HG03342 (cell line): ENCODE data around the gene MEX3A.
"Not testable (repeated sequence)": the region's sequence is repeated elsewhere in the genome, so short reads cannot be mapped to it uniquely, and the experiment has no call there.

Experiments
- ATAC-seq: cut with Tn5 transposase; IDR thresholded peaks from one replicate; pipeline ENCODE4 v1.9.1; 2021; ENCODE audit warnings: mild to moderate bottlenecking, moderate library complexity; ENCODE audit not compliant: unreplicated experiment

MEX3A gene

GRCh38 chr1:156081180-156081916, 917 bp downstream of the MEX3A start:
- ATAC-seq = no peak

GRCh38 chr1:156080863-156081179, 1.4 kb downstream of the MEX3A start:
- no peak for ATAC-seq

- no peak for ATAC-seq
These were observed 1.9 kb downstream of the MEX3A start for GRCh38 chr1:156080241-156080862.

GRCh38 chr1:156079762-156080161, 2.5 kb downstream of the MEX3A start:
- ATAC-seq = no peak

- ATAC-seq = no peak
These were observed 3.5 kb downstream of the MEX3A start for GRCh38 chr1:156078728-156079127.

GRCh38 chr1:156077430-156077760, 4.9 kb downstream of the MEX3A start:
- ATAC-seq = no peak

- peak; percentile 51 for ATAC-seq
These were observed 5.4 kb downstream of the MEX3A start for GRCh38 chr1:156076609-156077429.

- ATAC-seq = no peak
These were observed 6.5 kb downstream of the MEX3A start for GRCh38 chr1:156075775-156076204.

GRCh38 chr1:156075162-156075561, 7.1 kb downstream of the MEX3A start:
- ATAC-seq = no peak

GRCh38 chr1:156074661-156075060, 7.6 kb downstream of the MEX3A start:
- ATAC-seq = no peak

GRCh38 chr1:156073740-156074139, 8.5 kb downstream of the MEX3A start:
- no peak for ATAC-seq

GRCh38 chr1:156073110-156073687, 9.1 kb downstream of the MEX3A start:
- ATAC-seq = no peak

- no peak for ATAC-seq
These were observed 10.0 kb downstream of the MEX3A start for GRCh38 chr1:156072251-156072650.

- ATAC-seq = not testable (repeated sequence)
These were observed 10.9 kb downstream of the MEX3A start for GRCh38 chr1:156071332-156071816.

GRCh38 chr1:156070548-156070947, 11.7 kb downstream of the MEX3A start:
- no peak for ATAC-seq

GRCh38 chr1:156069490-156070455, 12.5 kb downstream of the MEX3A start:
- no peak for ATAC-seq

GRCh38 chr1:156067262-156067661, 15.0 kb downstream of the MEX3A start:
- ATAC-seq = no peak

- ATAC-seq = no peak
These were observed 16.4 kb downstream of the MEX3A start for GRCh38 chr1:156065871-156066270.

GRCh38 chr1:156065212-156065611, 17.1 kb downstream of the MEX3A start:
- ATAC-seq = no peak

- no peak for ATAC-seq
These were observed 17.6 kb downstream of the MEX3A start for GRCh38 chr1:156064615-156065014.

GRCh38 chr1:156063997-156064285, 18.3 kb downstream of the MEX3A start:
- ATAC-seq = no peak
